ENCODE results near the gene GLS2.
A peak's percentile ranks its signal among the peaks of the same experiment; 100 is the strongest.
"Not testable (repeated sequence)": the region's sequence is repeated elsewhere in the genome, so short reads cannot be mapped to it uniquely, and the experiment has no call there.

The GLS2 gene

DNA sequence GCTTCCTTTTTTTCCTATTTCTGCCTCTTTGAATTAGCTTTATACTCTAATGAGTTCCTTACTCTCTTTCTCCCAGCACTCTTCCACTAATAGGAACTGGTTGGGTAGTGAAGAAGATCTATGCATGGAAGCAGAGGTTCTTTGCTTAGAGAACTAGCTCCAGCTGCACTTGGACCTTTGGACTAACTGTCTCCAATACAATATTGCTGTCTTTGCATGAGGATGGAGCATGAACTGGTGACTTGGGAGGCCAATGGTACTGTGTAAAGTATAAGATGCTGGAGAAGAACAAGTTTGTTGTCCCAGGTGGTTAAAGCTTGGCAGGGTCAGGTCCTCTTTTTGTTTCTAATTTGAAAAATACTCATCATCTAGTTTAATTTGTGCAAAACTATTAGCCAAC lies 2.4 kb upstream of the GLS2 start:
- DNase-seq = no peak

DNA sequence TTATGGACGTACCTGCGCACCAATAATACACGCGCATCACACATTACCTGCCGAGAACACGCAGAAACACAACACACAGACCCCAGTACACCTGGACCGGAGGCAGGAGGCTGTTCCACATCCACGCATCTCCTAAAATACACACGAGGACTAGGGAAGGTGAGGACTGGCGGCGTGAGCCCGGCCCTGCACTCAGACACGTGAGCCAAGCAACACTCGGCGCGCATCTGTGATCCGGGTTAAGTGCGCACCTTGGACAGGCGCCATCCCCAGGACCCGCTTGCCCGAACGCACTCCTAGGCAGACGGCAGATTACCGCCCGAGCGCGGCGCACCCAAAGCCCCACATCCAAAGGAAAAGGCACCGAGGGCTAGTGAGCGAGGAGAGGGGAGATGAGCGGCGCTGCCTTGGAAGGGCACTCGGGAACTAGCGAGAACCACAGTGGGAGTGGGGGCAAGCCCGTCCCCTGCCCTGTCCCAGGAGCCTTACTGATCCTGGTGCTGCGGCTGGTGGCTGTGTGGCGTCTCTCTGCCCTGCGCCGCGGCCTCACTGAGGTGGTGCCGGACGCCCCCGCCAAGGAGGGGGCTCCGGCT lies 417 bp downstream of the GLS2 start:
- no peak for DNase-seq

DNA sequence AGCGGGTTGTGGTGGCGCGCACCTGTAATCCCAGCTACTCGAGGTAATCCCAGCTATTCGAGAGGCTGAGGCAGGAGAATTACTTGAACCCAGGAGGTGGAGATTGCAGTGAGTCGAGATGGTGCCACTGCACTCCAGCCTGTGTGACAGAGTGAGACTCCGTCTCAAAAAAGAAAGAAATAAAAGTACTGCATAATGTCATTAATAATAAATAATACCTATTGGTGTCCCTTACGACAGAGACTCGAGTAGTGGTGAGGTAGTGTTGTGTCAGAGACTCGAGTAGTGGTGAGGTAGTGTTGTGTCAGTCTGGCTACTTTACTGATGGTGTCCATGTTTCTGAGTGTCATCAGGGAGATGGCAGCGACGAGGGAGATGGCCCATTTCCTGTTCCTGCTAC lies 1.3 kb downstream of the GLS2 start:
- DNase-seq = no peak

DNA sequence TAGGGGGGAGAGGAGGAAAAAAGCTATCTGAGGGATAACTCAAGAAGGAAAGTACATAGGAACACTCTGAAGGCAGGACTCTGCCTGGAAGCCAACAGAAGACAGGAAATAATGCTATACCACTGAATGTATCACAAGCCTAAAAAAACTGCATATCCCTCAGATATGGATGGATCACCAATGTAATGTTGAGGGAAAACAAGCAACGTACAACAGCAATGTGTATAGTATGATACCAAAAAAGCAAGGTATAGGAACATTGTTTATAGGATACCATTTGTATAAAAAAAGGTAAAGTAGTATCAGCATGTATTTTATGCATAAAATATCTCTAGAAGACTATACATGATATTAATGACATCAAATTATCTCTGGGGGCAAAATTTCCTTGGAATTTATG lies 3.4 kb downstream of the GLS2 start:
- no peak for DNase-seq

DNA sequence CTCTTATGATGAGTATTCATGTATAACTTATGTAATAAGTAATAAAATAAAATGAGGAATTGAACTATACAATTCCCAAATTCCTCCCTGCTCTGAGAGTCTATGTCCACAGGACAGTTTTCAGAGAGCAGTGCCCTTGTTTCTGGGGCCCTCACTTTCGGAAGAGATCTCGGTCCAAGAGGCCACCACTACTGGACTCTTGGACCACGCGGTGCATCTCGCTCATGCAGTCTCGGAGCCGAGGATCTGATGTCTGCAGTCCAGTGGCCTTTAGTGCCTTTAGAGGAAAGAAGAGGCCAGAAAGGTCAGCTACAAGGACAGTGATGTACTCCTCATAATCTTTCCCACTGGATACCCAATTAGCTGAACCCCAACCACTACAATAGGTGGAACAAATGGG lies 8.3 kb downstream of the GLS2 start:
- no peak for DNase-seq

DNA sequence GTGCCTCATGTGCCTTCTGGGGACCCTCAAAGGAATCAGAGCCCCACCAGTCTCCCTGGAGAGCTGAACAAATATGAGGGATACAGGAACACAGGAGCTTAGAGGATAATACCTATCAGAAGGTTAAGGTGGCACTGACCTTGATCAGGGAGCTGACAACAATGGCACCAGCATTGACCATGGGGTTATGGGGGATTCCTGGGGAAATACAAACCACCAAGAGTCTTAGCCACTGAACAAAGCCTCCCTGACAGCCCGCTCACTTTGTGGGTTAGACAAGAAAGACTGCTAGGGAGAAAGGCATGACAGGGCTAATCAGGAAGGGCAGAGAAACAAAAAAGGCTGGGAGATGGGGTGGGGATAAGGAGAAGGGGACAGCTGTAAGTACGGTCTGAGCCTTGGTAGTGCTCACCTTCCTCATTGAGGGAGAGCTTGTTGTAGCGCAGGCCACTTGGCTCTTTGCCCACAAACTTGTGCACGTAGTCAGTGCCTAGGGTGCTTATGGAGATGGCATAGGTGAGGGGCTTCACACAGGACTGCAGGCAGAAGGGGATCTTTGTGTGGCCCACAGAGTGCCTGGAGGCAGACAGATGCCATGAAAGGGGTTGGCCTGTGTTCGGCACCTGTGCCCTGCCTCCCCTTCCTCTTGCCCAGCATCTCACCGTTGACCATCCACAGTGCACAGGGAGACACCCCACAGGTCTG lies 10.3 kb downstream of the GLS2 start:
- no peak for DNase-seq

DNA sequence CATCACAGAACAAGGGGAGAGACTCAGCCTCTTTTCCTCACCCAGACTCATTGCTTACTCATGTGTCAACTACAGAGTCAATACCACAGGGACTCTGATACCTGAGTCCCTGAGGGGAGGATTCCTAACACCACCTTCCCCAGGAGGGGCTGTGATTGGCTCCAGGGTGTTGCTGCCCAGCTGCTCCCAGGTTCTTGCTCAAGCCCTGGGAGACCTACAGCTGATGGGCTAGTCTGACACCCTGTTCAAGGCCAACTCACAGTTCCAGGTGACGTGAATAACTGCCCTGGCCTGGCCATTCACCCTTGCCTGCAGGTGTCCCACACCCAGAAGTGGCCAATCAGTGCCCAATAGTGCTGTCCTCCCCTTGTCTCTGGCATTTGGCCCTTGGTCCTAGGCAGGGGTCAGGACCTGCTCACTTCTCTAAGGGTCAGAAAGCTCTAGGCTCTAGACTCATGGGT lies 11.0 kb downstream of the GLS2 start:
- DNase-seq = no peak

DNA sequence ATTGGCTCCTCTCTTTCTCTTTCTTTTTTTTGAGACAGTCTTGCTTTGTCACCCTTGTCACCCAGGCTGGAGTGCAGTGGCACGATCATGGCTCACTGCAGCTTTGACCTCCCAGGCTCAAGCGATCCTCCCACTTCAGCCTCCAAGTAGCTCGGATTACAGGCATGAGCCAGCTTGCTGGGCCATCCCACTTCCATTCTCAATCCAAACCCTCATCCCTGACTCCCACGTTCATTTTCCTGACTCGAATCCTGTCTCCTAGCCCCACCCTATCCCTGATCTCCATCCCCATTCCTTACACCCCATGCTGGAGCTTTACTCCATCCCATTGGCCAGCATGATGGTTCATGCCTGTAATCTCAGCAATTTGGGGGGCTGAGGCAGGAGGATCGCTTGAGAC lies 11.8 kb downstream of the GLS2 start:
- no peak for DNase-seq

DNA sequence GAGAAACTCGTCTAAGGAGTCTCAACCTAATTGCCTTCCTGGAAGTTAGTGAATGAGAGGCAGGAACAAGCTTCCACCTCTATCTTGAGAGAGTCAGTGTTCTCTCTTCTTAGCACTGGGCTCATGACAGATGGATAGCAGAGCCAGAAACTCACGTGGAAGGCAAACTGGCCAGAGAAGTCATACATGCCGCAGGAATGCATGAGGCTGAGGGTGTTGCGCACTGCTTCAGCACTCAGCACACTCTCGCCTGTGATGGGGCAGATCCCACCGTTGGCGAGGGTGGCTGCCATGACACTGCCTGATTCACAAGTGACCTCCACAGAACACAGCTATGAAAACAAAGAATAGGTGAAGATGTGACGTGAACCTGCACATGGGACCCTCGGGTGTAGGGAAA lies 13.6 kb downstream of the GLS2 start:
- DNase-seq = no peak

DNA sequence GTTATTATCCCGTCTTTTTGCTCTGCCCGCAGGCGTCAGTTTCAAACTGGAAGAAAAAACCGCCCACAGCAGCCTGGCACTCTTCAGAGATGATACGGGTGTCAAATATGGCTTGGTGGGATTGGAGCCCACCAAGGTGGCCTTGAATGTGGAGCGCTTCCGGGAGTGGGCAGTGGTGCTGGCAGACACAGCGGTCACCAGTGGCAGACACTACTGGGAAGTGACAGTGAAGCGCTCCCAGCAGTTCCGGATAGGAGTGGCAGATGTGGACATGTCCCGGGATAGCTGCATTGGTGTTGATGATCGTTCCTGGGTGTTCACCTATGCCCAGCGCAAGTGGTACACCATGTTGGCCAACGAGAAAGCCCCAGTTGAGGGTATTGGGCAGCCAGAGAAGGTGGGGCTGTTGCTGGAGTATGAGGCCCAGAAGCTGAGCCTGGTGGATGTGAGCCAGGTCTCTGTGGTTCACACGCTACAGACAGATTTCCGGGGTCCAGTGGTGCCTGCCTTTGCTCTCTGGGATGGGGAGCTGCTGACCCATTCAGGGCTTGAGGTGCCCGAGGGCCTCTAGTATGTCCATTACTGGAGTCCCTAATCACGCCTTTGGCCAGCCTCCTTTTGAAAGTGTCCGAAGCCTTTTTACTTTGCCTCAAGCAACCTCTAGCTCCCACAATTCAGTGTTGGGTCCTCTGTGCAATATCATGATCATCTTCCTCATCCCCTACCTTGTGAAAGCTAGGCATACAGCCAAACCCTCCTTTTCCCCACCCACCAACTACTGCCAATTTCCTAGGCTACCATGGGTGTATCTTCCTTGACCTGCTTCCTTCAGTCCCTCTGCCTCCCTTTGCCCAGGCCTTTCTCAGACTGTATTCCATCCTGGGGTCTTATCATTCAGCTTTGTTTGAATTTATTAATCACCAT lies 18.7 kb downstream of the GLS2 start:
- DNase-seq = no peak

DNA sequence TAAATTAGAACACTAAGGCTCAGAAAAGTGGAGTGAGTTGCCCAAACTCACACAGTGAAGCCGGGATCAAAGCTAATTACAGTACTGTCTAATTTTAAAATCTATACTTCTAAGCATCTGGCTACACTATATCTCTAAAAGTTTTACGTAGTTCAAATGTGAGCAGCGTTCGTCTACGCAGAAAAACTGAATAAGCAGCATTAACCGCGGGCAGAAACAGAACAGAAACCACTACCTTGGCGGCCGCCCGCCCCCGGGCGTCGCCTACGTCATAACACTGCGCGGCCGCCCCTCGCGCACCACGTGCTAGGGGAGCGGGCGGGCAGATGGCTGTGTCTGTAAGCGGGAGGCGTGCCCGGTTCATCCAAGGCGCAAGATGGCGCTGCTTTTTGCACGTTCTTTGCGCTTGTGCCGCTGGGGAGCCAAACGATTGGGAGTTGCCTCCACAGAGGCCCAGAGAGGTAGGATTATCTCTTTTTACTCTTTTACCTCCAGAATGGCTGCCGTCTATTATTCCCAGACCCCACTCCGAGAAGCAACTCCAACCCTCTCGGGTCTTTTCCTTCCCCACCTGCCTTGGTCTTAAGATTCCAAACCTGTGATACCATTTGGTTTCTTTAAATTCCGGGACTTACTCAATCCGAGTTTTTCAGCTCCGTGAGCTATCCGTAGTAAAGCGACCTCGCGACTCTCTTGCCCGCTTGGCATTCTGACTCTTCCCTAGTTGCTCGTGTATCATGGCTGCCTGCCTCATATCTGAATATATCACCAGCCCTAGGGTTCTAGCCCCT lies 19.6 kb downstream of the GLS2 start, which contains the start of gene SPRYD4:
Gene SPRYD4 (plus strand): TSS at position 363 of the 791 bp plus-strand sequence. CDS start 14 bp downstream, at position 377.
- DNase-seq = peak; percentile 77

DNA sequence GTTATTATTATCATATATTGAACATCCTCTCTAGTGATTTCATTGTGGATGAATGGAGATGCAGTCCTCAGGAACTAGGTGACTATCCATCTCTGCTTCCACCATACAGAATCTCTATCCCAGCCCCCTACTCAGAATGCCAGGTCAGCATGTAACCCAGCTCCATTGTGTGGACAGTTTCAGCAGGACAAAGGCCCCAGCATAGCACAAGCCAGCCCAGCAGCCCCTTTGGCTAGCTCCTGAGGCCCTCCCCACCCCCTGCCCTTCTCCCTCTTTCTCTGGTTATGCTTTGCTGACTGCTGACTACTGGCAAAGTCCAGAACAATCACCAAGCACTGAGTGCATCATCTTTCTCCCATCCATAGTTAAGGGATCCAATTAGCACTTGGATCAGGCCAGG lies 25.4 kb downstream of the GLS2 start:
- no peak for DNase-seq

DNA sequence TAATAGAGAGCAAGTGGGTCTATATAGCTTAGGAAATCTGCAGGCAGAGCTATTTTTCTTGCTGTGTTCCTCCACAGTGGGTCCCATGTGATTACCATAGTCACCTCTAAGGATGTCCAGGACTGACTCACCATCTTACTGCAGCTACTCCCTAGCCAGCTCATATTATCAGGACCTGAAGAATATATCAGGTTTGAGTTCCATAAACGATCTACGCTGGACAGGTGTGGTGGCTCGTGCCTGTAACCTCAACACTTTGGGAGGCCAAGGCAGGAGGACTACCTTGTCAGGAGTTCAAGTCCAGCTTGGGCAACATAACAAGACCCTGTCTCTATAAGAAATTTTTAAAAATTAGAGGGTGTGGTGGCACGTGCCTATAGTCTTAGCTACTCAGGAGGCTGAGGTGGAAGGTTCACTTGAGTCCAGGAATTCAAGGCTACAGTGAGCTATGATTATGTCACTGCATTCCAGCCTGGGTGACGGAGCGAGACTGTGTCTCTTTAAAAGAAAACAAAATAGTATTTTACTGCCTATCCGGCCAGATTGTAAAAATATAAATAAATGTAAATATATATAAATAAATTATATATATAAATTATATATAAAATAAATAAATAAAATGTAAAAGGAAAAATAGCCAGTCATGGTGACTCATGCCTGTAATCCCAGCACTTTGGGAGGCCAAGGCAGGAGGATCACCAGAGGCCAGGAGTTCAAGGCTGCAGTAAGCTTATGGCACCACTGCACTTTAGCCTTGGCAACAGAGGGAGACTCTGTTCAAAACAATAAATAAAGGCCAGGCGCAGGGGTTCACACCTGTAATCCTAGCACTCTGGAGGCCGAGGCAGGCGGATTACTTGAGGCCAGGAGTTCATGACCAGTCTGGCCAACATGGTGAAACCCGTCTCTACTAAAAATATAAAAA lies 26.5 kb downstream of the GLS2 start:
- DNase-seq = no peak

DNA sequence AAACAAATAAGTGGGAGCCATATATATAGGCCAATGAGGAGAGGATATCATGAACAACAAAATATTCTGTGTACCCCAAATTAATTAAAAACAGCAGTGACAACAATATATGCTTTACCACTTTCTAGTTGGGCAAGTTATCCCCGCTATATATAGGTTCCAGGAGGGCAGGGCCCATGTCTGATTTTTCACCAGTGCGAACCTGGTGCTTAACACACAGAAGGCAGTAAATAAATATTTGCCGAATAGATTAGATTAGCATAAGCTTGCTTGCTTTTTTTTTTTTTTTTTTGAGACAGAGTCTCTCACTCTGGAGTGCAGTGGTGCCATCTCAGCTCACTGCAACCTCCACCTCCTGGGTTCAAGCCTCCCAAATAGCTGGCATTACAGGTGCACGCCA lies 30.1 kb downstream of the GLS2 start:
- DNase-seq = no peak

DNA sequence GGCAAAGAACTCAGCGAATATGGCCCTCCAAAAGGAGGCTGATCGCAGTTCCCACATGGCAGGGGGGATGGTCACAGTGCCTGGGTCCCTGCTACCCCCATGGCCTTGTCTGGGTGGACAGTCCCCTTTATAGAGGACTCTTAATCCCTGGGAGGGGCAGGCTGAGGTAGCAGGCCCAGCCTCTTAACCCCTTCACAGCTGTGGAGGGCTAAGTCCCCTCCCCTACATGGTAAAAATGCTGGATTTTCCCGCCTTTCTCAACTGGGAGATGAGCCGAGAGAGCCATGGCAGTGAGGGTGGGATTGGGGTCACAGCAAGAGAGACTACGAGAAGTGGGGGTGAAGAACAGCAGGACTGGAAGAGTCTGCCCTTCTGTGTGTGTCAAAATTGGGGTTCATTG lies 33.4 kb downstream of the GLS2 start, which contains the start of gene MIP:
Gene MIP (minus strand): TSS at position 101 of the 400 bp plus-strand sequence. CDS start 44 bp downstream, at position 57.
- no peak for DNase-seq

DNA sequence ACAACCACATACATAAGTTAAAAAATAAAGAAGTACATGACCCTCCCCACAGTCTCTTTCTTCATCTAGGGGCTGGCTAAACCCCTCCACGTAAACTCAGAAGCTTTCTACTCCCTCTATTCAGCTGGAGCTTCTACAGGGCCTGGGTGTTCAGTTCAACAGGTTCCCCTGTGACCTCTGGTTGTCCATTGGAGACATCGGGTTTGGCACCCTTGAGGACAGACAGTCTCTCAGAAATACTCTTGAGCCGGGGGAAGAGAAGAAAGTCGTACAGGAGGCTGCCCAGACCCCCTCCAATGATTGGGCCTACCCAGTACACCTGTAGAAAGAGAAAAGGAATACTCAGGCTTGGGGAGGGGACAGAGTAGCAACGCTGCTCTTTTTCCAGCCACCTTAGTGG lies 36.8 kb downstream of the GLS2 start:
- DNase-seq = no peak

DNA sequence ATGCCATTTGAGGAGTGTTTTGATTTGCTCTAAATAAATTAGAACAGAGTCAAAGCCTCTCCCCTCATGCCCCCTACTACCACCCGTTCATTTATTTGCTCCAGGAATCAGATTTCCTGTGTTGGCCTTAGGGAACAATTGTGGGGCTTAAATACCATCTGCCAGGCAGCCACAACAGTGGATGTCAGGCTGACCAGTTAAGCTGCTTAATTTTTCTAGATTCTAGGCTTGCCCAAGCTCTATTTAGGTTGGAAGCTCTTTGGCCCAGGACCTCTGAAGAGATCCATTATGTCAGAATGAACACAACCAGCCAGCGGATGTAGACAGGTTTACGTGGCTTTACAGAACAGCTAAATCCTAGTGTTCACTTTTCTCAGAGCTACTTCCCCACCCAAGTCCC lies 37.7 kb downstream of the GLS2 start:
- no peak for DNase-seq

DNA sequence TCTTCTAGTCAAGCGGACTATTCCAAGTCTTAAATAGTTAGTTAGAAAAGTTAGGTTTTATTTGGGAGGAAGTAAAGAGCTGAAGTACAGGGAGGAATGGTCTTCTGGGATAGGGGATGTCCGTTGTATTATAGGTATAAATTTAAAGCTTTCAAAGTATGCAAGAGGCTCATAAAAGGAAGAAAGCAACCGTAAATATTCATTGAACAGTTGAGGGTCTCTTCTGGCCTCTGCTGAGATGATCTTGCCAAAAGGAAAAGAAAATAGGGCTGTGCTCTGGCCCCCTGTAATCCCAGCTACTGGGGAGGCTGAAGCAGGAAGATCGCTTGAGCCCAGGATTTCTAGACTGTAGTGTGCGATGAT lies 38.4 kb downstream of the GLS2 start:
- no peak for DNase-seq

DNA sequence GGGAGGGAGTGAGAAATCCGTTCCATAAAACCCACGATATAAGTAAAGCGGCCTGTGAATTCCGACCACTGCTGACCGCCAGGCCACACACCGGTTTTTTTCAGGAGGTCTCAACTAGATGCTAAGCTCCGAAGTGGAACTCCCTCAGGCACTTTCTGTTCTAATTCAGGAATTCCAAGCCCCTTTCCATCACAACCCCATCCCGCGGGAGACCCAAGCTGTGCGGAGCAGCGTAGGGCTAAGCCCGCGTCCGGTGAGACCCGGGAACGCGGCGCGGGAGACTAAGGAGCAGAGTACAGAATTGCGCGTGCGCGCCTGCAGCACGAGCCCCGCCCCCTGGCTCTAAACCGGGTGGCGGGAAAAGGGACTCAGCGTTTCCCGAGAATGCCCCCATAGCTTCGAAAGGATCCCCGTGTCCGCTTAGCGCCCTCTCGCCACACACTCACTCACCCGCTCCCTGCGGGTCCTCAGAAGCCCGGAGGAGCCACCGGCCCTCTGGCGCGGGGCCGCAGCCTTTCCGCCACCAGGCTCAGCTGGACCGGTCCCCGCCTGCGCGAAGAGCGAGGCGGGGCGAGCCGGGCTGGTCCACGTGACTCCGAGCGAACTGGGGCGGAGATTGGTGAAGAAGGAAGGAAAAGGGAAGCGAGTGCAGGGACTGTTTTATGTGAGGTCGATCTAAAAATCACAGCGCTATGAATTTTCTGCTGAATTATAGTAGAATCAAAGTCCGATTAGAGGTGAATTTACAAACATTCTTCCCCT lies 38.9 kb downstream of the GLS2 start, which contains the start of gene TIMELESS:
Gene TIMELESS (minus strand): TSS at position 567 of the 762 bp plus-strand sequence. CDS start 15,256 bp downstream, outside the sequence.
- peak; percentile 89 for DNase-seq

DNA sequence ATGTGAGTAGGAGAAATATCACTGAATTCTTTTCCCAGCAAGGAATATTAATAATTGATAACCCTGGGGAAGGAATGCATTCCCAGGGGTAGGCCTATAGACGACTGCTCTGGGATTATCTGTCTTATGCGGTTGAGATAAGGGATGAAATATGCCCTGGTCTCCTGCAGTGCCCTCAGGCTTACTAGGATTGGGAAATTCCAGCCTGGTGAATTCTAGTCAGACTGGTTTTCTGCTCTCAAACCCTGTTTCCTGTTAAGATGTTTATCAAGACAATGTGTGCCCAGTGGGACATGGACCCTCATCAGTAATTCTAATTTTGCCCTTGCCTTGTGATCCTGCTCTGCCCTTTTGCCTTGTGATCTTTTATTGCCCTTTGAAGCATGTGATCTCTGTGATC lies 44.8 kb downstream of the GLS2 start:
- not testable (repeated sequence) for DNase-seq
